Smooth muscle cell (in vitro differentiated cells): Measurements from ENCODE around the gene KCNT2. TPM values are rescaled to one million over a fixed set of nuclear protein-coding genes. Genes with fewer than 3 reads are reported as not detected.

ENCODE experiments used
- DNase-seq: peaks from one replicate; lab custom pipeline; 2025; ENCODE audit not compliant: unreplicated experiment; lab: John Stamatoyannopoulos, UW
- H2AFZ ChIP-seq: fragments of 200-600 bp; sonication (generic); 2 replicates; pipeline ENCODE4 v1.6.0; 2016; ENCODE audit warnings: antibody characterized with exemption, low read depth, mild to moderate bottlenecking
- H3F3A ChIP-seq: fragments of 200-600 bp; sonication (generic); 2 replicates; pipeline ENCODE4 v1.6.0; 2017; ENCODE audit warnings: antibody characterized with exemption, low read depth
- H3K27ac ChIP-seq: fragments of 200-600 bp; sonication (generic); 2 replicates; pipeline ENCODE4 v1.5.1; 2016; ENCODE audit warnings: low read depth, mild to moderate bottlenecking
- H3K27me3 ChIP-seq: fragments of 200-600 bp; sonication (generic); 2 replicates; pipeline ENCODE4 v1.6.1; 2016; ENCODE audit warnings: low read depth, mild to moderate bottlenecking
- H3K36me3 ChIP-seq: fragments of 200-600 bp; sonication (generic); 2 replicates; pipeline ENCODE4 v1.5.1; 2016; ENCODE audit warnings: low read depth
- H3K4me1 ChIP-seq: fragments of 200-600 bp; sonication (generic); 2 replicates; pipeline ENCODE4 v1.5.1; 2016; ENCODE audit warnings: low read depth
- H3K4me2 ChIP-seq: fragments of 200-600 bp; sonication (generic); 2 replicates; pipeline ENCODE4 v1.6.0; 2016; ENCODE audit warnings: mild to moderate bottlenecking
- H3K4me3 ChIP-seq: fragments of 200-600 bp; sonication (generic); 2 replicates; pipeline ENCODE4 v1.5.1; 2016; ENCODE audit warnings: mild to moderate bottlenecking
- H3K79me2 ChIP-seq: fragments of 200-600 bp; sonication (generic); 2 replicates; pipeline ENCODE4 v1.6.0; 2016; ENCODE audit warnings: low read depth, mild to moderate bottlenecking
- H3K9ac ChIP-seq: fragments of 200-600 bp; sonication (generic); 2 replicates; pipeline ENCODE4 v1.6.0; 2016; ENCODE audit warnings: low read depth
- H3K9me3 ChIP-seq: fragments of 200-600 bp; sonication (generic); replicated peaks from 2 replicates; pipeline ENCODE4 v1.5.1; 2016; ENCODE audit warnings: low read depth
- H4K20me1 ChIP-seq: fragments of 200-600 bp; sonication (generic); 2 replicates; pipeline ENCODE4 v1.6.0; 2016; ENCODE audit warnings: low read depth
- WGBS: methylation state at CpG from one replicate; pipeline ENCODE4 v1.1.7; 2016; ENCODE audit warnings: low lambda C conversion rate; 5-methylcytosine and 5-hydroxymethylcytosine counted together
- polyA plus RNA-seq: library from polyadenylated mRNA; unstranded; fragments of >200 nt; fragmentation: Nextera tagmentation; extraction: Ambion mirVana; gene quantifications from 2 replicates; pipeline ENCODE4 v1.2.1, GENCODE V29; 2016
- total RNA-seq: library from RNA; depleted of rRNA; stranded (reverse); fragments of >200 nt; gene quantifications from 2 replicates; pipeline ENCODE4 v1.2.3, GENCODE V29; 2014
- TF ChIP-seq, protein P1 (sequence below): fragments of 200-600 bp; sonication (generic); IDR thresholded peaks from 2 replicates; pipeline ENCODE4 v1.5.1; 2017; ENCODE audit warnings: borderline replicate concordance, mild to moderate bottlenecking, antibody characterized with exemption; ENCODE audit not compliant: insufficient read depth, poor library complexity, severe bottlenecking

KCNT2 gene
- total and polyA plus RNA-seq, 2 experiments from 2014 or later, result 1.3 to 2.7 TPM

DNA sequence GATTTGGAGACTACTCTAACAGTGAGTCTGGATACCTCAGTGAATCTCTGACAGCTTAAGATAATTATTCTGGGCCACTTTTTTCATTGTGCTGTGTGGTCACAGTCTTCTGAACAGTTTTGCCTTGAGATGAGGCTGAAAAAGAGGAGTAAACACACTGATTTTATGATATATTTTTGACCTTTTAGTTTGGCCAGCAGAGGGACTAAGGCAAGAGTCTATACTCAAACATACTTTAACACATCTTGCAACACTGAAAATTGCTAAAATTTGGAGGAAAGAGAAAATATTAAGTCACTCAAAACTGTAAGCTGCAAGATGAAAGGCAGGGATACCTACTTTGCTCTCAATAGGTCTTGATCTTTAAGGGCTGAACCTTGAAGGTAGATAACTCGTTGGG, 182.7 kb downstream of the KCNT2 start:
- TF ChIP-seq, protein P1, sequence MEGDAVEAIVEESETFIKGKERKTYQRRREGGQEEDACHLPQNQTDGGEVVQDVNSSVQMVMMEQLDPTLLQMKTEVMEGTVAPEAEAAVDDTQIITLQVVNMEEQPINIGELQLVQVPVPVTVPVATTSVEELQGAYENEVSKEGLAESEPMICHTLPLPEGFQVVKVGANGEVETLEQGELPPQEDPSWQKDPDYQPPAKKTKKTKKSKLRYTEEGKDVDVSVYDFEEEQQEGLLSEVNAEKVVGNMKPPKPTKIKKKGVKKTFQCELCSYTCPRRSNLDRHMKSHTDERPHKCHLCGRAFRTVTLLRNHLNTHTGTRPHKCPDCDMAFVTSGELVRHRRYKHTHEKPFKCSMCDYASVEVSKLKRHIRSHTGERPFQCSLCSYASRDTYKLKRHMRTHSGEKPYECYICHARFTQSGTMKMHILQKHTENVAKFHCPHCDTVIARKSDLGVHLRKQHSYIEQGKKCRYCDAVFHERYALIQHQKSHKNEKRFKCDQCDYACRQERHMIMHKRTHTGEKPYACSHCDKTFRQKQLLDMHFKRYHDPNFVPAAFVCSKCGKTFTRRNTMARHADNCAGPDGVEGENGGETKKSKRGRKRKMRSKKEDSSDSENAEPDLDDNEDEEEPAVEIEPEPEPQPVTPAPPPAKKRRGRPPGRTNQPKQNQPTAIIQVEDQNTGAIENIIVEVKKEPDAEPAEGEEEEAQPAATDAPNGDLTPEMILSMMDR, result no peak
- Histone ChIP-seq H3K4me3 (no peak overlapping the region), H3K9ac (no peak overlapping the region), H3F3A (no peaks in the 10 kb centered on the region), H3K9me3 (no peaks in the 10 kb centered on the region), H3K4me2 (no peak overlapping the region), H3K27me3 (no peaks in the 10 kb centered on the region), H3K36me3 (no peaks in the 10 kb centered on the region), H3K79me2 (no peaks in the 10 kb centered on the region), H3K27ac (no peak overlapping the region), H3K4me1 (no peaks in the 10 kb centered on the region), H2AFZ (no peak overlapping the region), H4K20me1 (no peaks in the 10 kb centered on the region)
- WGBS, result 95% methylated on average over 1 of the region's 1 CpG
- DNase-seq, result no peak

DNA sequence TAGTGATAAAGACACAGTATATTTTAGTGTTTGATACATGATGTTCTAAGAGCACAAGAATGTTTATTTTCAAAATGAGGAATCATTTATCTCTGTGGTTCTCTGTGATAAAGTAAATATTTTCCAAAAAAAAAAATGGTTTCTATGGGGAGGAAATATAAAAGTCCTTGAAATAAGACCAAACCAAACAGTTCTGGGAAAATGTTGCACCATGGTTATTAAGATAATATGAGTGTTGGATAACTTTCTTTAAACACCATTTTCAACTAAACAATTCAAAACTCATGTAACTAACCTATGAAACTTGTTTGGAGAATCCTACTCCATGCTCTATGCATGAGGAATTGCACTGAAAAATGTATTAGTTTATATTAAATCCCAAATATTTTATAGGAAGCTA, 184.6 kb downstream of the KCNT2 start:
- no peak for DNase-seq
- TF ChIP-seq, protein P1, result no peak
- H2AFZ ChIP-seq, result no peak overlapping the region

DNA sequence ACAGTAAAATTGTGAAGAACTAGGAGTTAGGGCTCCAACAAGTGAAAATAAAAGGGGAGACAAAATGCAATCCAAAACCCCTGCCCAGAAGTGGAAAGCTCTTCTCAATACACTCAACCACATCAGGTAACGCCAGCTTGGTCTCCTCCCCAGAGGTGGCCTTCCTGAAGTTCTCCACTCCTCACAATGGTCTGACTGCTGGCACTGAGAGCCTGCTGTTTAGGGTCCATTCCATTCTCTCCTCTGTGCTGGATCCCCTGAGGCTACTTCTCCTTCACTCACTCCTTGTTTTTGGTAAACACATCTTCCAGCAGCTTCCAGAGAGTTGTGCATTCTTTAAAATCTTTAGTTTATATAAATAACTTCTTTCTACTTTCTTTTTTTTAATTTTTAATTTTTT, 189.5 kb downstream of the KCNT2 start:
- DNase-seq, result no peak
- TF ChIP-seq, protein P1, result no peak
- no peaks in the 10 kb centered on the region for H3K79me2 ChIP-seq
- H3F3A ChIP-seq, result no peaks in the 10 kb centered on the region
- no peaks in the 10 kb centered on the region for H3K27me3 ChIP-seq
- H3K4me2 ChIP-seq, result no peak overlapping the region
- H3K9ac ChIP-seq, result no peak overlapping the region
- no peak overlapping the region for H3K4me3 ChIP-seq
- no peaks in the 10 kb centered on the region for H4K20me1 ChIP-seq
- H3K27ac ChIP-seq, result no peak overlapping the region
- H3K36me3 ChIP-seq, result no peaks in the 10 kb centered on the region
- WGBS, result 100% methylated on average over 1 of the region's 1 CpG
- H2AFZ ChIP-seq, result no peak overlapping the region
- no peaks in the 10 kb centered on the region for H3K9me3 ChIP-seq
- no peaks in the 10 kb centered on the region for H3K4me1 ChIP-seq

More for the DNA sequence above, 184.6 kb downstream of the KCNT2 start:
- no peaks in the 10 kb centered on the region for H3K36me3 ChIP-seq
- H3K4me2 ChIP-seq, result no peak overlapping the region
- H3K27ac ChIP-seq, result no peak overlapping the region
- no peak overlapping the region for H3K4me3 ChIP-seq
- no peaks in the 10 kb centered on the region for H3K27me3 ChIP-seq
- no peak overlapping the region for H3K9ac ChIP-seq
- H3K4me1 ChIP-seq, result no peaks in the 10 kb centered on the region
- no peaks in the 10 kb centered on the region for H3F3A ChIP-seq
- no peaks in the 10 kb centered on the region for H3K79me2 ChIP-seq
- no peaks in the 10 kb centered on the region for H3K9me3 ChIP-seq
- no peaks in the 10 kb centered on the region for H4K20me1 ChIP-seq

DNA sequence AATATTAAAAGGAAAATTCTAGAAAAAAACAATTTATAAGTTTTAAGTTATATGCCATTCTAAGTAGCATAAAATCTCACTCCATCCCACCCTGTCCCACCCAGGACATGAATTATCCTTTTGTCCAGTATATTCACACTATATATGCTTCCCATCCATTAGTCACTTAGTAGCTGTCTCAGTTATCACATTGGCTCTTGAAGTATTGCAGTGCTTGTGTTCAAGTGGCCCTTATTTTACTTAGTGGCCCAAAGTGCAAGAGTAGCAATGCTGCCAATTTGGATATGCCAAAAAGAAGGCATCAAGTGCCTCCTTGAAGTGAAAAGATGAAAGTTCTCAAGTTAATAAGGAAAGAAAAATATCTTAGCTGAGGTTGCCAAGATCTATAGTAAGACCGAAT, 192.3 kb downstream of the KCNT2 start:
- no peak overlapping the region for H3K27ac ChIP-seq
- TF ChIP-seq, protein P1, result no peak
- WGBS, result 95% methylated on average over 1 of the region's 1 CpG
- no peak overlapping the region for H3K4me3 ChIP-seq
- no peaks in the 10 kb centered on the region for H3K27me3 ChIP-seq
- H3K36me3 ChIP-seq, result no peaks in the 10 kb centered on the region
- no peak overlapping the region for H3K9ac ChIP-seq
- no peak overlapping the region for H2AFZ ChIP-seq
- H4K20me1 ChIP-seq, result no peaks in the 10 kb centered on the region
- H3K79me2 ChIP-seq, result no peaks in the 10 kb centered on the region
- no peak overlapping the region for H3K4me2 ChIP-seq
- no peaks in the 10 kb centered on the region for H3K9me3 ChIP-seq
- no peaks in the 10 kb centered on the region for H3K4me1 ChIP-seq
- H3F3A ChIP-seq, result no peaks in the 10 kb centered on the region
- DNase-seq, result no peak
